Left colon (tissue), 2 donors: ENCODE results near the gene MGRN1. TPM values are rescaled to one million over a fixed set of nuclear protein-coding genes. Genes with fewer than 3 reads are reported as not detected.

Source experiments
- ATAC-seq: fragments of 200-7000 bp; cut with Tn5 transposase; one replicate; pipeline ENCODE4 v1.9.1; 2020; ENCODE audit warnings: mild to moderate bottlenecking, moderate library complexity
- DNase-seq, 2 donors: peaks; one replicate each; pipeline ENCODE4 v3.0.0-alpha.2; 2020
- intact Hi-C, 2 donors: fragments of 100-400 bp; cut with DNase I in 1 of 2; cut with micrococcal nuclease in 1 of 2; formaldehyde crosslinking; loops; one replicate each; pipeline versions ENCODE4 v1.11.2 to v1.14.0; 2022; cut with DNase I, micrococcal nuclease
- total RNA-seq, 2 donors: library from RNA; stranded (reverse); fragmentation: NEBNext Ultra II Directional; extraction: Animal tissue kit (Norgen Biotek cat#: 25700); gene quantifications; one replicate each; pipeline ENCODE4 v1.2.1, GENCODE V29; 2021
- donor health status: DM: no; HTN: no; CAD: no.
- donor health status: DM: yes; HTN: yes; CAD: no.

MGRN1 gene
- total RNA-seq, 2 donors from 2014 or later = 71.9 to 84.6 TPM

GRCh38 chr16:4601036-4601863, 23.4 kb upstream of the MGRN1 start:
- no peak for ATAC-seq
- no peak for DNase-seq
- intact Hi-C loops = no loop called here

GRCh38 chr16:4601864-4602186, 22.8 kb upstream of the MGRN1 start:
- intact Hi-C loops = no loop called here
- ATAC-seq = no peak
- no peak for DNase-seq

GRCh38 chr16:4602331-4602730, 22.3 kb upstream of the MGRN1 start:
- intact Hi-C loops = no loop called here
- ATAC-seq (no peak), DNase-seq (no peak)

DNA sequence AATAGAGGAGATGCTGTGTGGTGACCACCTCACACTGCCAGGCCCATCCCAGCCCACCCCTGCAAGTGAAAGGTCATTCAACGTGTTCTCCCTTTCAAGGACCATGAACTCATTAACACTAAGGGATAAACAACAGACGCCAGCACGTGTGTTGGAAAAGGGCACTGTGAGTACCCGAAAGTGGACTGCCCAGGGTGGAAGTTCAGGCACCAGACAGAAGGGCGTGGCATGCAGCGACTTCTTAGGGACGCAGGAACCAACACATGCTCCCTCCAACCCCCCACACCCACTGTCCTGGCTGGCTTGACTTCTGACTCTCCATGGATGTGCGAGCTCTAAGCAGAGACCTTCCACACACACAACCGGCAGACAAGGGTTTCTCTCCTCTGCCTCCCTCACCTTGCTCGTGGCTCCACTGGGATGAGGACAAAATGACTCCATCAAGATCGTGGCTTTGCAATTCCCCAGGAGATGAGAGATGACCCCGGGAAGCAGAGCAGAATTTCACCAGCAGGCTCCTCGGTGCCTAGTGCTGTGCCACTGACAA, 20.9 kb upstream of the MGRN1 start:
- DNase-seq = no peak
- intact Hi-C loops = no loop called here
- peak; percentile 36 for ATAC-seq

DNA sequence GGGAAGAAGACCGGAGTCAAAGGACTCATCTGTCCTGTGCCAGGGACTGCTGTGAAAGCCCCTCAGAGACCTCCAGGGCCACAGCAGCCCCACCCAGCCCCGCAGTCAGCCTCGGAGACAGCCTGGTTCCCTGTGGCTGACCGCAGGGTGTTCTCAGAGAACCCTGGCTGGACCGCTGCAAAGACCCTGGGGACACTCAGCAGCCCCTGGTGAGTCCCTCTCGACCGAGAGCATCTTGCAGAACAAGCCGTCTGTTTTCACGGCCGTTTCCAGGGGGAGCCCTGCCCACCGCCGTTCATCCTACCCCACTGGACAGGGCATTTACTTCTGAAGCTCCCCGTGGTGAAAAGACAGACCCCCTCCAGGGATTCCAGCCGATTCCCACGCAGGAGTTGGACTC, 20.2 kb upstream of the MGRN1 start:
- no peak for ATAC-seq
- intact Hi-C loops = no loop called here

DNA sequence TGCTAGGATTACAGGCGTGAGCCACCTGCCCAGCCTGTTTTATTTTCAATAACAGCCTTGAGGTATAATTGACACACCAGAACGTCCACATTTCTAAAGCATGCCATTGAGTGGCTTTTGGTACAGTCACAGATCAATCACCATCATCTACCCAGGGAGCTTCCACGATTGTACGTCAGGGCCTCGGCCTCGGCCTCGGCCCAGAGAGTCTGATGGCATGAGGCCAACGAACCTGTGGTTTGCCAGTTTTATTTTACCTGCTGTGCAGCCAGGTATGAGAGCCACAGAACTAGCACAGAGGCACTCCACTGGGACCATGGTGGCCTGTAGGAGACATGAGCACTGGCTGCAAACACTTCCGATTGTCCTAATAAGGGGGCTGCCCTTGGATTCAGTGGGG, 18.3 kb upstream of the MGRN1 start:
- ATAC-seq (no peak), DNase-seq (no peak)
- intact Hi-C loops = no loop called here

More for the DNA sequence above, 20.2 kb upstream of the MGRN1 start:
- no peak for DNase-seq

DNA sequence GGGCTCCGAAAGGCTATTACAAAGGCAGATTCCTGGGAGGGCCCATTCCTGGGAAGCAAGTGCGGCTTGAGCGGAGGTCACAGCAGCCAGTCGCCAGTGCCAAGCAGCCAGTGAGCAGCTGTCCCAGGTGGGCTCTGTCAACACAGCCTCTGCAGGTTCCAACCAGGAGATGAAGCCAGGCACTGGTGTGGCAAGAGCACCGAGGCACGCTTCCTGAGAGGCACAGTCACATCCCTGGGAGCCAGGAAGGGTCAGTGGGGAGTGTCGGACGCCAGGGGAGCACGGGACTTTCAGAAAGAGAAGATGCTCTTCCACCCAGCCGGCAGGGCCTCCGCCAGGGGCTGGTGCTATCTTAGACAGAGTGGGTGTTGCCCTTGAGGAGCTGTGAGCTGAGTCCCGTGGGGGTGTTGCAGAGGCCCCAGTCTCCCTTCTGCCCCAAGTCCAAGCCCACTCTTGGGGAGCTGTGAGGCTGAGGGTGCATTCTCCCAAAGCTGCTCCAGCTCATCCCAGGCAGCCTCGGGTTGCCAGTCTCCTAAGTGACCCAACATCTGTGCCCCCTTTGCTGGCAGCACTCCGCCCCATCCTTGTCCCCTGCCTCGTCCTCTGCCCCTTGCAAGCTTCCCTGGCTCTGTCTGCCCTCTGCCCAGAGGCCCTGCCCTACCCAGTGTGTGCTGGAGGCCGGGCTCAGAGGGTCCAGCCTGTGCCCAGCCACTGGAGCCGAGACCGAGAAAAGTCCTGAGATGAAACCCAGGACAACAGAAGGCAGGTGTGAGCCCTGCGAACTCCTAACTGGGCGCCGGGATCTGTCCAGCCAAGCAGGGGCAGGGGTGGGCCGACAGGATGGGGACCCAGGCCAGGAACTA, 16.6 kb upstream of the MGRN1 start:
- ATAC-seq (no peak), DNase-seq (no peak)
- intact Hi-C loops = no loop called here

DNA sequence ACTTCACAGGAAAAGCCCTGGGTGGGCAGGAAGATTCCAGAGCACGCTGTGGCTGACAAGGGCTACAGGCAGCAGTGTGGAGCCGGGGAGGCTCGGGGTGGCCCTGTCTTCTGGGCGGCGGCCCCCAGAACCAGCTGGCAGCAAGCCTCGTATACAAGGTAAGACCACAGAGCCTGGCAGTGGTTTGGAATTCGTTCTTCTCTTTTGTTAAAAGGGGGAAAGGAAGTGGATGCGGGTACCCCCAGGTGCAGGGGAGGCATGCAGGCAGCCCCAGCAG, 16.0 kb upstream of the MGRN1 start:
- intact Hi-C loops = no loop called here

GRCh38 chr16:4609200-4610010, 15.2 kb upstream of the MGRN1 start:
- no peak for DNase-seq
- intact Hi-C loops = no loop called here
- no peak for ATAC-seq

More for the DNA sequence above, 16.0 kb upstream of the MGRN1 start:
- DNase-seq (no peak), ATAC-seq (no peak)

DNA sequence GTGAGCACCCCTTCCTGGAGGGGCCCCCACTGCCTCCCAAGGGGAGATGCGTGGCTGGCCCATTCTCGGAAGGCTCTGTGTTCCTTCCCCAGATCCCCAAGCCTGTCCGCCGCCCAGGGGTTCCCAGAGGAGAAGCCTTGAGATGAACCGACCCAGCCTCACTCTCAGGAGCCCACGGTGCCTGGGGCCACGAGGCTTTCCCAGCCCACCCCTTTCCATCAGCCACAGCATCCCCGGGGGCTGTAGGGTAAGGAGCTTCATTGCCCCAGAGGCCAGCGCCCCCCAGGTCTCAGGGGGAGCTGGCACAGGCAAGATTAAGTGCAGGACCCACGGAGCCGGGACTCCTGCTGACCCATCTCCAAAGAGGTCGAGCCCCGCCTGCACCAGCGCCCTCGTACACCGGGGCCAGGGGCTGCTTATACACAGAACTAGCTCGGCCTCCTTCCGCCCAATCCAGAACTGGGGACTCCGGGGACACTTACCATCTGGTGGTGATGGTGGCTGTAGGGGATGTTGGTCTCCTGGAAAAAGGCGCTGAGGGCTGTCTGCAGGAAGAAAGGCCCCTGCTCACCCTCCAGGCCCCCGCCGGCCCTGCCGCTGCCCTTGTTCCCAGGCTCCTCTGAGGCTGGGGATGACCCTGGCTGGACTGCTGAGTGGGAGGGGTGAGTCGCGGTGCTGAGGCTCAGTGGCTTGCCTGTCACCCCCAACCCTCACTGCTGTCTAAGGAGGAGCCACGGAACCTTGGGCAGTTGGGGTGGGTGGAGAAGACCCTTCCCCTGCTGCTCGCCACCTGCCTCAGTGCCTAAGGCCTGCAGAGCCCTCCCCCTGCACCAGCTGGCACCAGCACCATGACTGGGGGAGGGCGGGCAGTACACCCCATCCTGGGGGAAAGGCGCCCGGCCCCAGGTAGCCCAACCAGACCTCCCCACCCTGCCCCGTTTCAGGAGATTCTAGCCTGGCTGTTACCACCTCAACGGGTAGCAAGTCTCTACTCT, 14.3 kb upstream of the MGRN1 start:
- ATAC-seq (no peak), DNase-seq (no peak)
- intact Hi-C loops = no loop called here

GRCh38 chr16:4611337-4612021, 13.1 kb upstream of the MGRN1 start:
- DNase-seq = no peak
- intact Hi-C loops = no loop called here
- no peak for ATAC-seq

DNA sequence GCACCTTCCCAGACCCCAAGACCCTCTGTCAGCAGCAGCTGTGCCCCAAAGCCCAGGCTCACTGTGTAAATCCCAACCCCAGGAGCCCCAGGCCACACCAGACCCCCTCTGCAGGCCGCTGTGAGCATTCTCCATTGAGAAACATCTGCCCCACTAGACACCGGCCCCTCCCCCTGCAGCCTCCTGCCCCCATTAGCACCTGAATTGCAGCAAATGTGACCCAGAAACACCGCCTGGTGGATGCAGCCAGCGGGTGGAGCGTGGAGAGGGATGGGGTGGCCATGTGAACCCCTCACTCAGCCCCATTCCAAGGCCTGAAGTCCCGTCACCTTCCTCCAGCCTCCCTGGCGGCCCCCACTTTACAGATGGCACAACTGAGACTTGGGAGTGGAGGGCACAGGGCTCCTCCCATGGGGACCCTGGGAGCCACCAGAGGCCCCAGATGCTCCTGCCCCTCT, 12.1 kb upstream of the MGRN1 start:
- ATAC-seq (no peak), DNase-seq (no peak)
- intact Hi-C loops = no loop called here

DNA sequence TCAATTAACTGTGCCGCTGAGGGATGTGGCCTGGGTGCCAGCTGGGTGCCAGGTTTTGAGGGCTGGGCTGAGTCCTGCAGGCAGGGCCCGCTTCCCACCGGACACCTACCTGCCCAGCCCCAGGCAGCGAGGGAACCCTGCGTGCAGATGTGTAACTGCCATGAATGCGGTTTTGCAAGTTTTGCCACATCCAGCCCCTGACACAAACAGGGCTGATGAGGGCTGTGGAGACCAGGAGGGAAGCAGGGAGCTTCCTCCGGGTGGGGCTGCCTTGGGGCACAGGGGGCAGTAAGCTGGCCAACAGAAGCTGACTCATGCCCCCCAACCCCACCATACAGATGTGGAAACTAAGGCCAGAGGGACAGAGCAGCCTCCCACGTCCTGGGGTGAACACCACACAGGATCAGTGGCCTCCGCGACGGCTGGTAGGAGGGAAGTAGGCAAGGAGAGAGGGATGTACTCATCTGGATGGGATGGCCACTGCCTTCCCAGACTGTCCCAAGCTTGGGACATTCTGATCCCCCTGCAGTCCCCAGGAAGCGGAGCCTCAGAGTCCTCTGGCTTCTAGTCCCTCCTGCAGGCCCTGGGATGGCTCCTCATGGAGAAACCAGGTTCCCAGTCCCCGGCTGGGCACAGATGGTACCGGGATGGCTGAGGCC, 11.5 kb upstream of the MGRN1 start:
- no peak for ATAC-seq
- DNase-seq = no peak
- intact Hi-C loops = no loop called here

DNA sequence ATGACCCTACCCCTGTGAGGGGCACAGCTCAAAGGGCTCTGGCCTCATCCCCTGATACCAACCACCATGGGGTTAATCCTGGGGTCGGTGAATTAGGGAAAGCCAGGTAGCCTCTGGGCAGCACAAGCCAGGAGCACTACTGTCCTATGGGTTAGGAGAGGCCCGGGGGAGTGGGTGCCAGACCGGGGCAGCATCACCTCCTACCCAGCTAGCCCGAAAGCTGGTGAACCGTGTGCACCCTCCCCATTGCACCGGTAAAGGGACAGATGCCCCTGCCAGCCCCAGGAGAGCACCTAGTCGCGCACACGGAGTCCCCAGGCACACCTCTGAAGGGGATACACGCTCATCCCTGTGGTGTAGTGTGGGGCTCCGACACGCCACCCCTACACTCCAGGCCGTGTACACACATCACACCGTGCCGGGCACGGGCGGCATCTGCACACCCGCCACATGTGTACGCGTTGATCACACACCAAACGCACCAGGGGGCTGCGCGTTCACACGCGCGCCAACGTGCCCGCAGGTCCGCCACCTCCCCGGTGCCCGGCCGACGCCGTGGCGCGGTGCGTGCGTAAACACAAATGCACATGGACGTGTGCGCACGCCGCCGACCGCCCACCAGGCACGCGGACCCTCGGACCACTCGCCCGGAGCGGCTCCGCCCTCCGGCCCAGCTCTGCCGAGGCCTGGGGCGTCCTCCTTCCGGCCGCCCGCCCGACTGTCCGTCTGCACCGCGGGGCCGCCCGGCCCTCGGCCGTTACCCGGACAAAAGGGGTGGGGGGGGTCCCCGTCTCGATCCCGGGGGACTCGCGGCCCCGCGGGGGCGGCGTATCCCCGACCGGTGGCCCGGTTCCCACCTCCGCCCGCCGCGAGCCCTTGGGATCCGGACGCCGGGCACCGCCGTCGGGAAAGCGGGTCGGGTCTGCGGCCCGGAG, 10.7 kb upstream of the MGRN1 start:
- intact Hi-C loops = no loop called here
- DNase-seq = peak in 1 of 2 donors; percentile 59
- ATAC-seq = no peak

- intact Hi-C loops = no loop called here
These were observed 9.8 kb upstream of the MGRN1 start, which contains the start of gene UBALD1 for GRCh38 chr16:4614571-4615383. TSS of gene UBALD1 (minus strand) at chr16:4614888. CDS start at chr16:4614797, 91 bp downstream.

More at GRCh38 chr16:4614571-4615383, 9.8 kb upstream of the MGRN1 start, which contains the start of gene UBALD1:
- peak; percentile 88 to 90 for DNase-seq
- peak; percentile 66 for ATAC-seq
